GM18508 (cell line): ENCODE data around the gene GALNT9.
"Not testable (repeated sequence)": the region's sequence is repeated elsewhere in the genome, so short reads cannot be mapped to it uniquely, and the experiment has no call there.

ENCODE experiments used
- ATAC-seq: cut with Tn5 transposase; IDR thresholded peaks from one replicate; pipeline ENCODE4 v1.9.1; 2021; ENCODE audit warnings: moderate number of reproducible peaks; ENCODE audit not compliant: insufficient read depth, unreplicated experiment

Gene GALNT9

DNA sequence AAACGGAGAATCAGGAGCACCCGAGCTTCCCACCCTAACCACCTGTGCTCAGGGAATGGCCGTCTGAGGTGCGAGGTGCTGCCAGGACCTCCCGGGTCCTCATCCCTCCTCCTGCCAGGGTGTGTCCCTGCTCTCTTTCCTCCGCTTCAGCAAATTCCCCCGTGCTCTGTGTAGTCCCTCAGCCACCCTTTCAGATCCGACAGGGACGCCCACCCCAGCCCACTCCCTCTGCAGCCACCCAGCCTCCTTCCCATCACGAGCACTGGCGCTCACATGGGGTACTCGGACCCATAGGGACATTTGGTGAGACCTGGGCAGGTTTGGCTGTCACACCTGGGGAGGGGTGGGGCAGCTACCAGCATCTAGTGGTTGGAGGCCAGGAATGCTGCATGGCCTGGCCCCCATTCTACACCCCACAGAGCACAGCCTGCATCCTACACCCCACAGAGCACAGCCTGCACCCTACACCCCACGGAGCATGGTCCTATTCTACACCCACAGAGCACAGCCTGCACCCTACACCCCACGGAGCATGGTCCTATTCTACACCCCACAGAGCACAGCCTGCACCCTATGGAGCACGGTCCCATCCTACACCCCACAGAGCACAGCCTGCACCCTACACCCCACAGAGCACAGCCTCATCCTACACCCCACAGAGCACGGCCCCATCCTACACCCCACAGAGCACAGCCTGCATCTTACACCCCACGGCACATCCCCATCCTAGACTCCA is 12.7 kb downstream of the GALNT9 start:
- no peak for ATAC-seq

DNA sequence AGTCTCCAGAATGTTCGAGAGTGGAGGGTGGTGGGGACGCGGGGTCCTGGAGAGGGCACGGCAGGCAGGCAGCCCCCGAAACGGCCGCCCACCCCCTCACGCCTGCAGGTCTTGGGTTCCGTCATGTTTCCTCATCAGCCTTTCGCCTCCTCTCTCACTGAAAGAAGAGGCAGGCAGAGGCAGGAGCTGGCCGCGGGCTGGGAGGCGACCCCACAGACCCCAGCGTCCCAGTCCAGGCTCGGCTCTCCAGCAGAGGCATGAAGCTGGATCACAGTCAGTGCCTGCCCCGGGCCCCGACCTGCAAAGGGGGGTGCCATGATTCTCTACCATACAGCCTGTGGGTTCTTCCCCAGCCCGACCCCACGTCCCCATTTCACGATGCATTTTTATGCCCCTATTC is 13.4 kb downstream of the GALNT9 start:
- no peak for ATAC-seq

DNA sequence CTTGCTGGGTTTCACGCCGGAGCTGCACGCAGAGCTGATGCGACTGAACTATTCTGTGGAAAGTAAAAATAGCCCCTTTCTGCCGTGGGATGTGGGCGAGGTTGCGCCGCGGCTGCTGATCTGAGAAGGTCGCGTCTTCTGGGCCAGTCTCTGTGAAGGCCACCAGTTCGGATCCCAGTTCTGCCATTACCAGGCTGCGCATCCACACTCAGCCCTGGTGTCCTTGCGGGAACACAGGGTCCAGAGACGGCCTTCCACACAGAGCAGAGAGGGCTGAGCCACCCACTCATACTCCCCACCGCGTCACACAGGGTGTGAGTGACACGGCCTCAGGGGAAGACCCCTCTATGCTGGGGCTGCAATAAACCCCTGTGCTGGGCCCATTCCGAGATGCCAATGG is 13.9 kb downstream of the GALNT9 start:
- ATAC-seq: no peak

DNA sequence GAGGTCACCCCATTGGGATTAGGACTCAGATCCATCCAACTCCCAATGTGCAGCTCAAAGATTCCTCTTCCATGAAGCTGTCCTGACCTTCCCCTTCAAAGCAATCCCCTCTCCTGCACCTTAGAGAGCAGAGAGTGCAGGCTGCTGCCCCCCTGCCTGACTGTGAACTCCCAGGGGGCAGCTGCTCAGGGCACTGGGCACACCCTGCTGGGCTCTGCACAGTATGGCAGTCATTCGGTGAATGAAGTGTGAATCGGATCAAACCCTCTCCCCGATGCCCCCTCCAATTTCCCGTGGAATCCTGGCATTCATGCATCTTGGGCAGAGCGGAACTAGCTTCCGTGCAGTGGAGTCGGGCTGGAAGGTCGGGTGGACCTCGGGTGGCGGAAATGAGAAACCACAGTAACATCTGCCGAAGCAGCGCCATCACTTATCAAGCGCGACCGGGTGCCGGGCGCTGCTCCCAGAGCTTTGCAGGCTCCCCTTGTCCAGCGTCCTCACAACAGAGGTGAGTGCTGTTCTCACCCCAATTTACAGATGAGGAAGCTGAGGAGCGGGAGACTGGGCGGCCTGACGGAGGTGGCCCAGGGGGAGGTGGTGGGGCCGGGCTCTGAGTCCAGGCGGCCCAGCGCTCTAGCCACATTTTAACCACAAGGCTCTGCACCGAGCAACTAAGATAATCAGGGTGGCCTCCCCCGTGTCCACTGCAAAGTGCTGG is 14.7 kb downstream of the GALNT9 start:
- no peak for ATAC-seq

DNA sequence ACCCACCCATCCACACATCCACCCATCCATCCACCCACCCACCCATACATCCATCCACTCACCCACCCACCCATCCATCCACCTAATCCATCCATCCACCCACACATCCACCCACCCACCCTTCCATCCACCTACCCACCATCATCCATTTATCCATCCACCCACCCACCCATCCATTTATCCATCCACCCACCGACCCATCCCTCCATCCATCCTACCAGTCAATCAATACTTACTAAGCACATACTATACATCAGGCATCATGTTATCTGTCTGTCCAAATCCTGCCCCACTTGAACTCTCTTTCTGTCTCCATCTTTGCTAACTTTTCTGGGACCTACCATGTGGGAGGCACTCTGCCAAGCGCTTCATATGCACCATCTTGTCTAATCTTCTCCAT is 15.4 kb downstream of the GALNT9 start:
- ATAC-seq: no peak

DNA sequence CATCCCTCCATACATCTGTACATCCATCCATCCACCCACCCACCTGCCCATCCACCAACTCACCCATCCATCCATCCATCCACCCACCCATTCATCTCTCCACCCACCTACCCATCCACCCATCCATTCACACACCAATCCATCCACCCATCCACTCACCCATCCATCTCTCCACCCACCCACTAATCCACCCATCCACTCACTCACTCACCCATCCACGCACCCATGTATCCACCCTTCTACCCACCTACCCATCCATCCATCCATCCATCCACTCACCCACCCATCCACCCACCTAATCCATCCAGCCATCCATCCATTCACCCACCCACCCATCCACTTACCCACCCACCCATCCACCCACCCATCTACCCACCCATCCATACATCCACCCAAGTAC is 16.2 kb downstream of the GALNT9 start:
- ATAC-seq: no peak

DNA sequence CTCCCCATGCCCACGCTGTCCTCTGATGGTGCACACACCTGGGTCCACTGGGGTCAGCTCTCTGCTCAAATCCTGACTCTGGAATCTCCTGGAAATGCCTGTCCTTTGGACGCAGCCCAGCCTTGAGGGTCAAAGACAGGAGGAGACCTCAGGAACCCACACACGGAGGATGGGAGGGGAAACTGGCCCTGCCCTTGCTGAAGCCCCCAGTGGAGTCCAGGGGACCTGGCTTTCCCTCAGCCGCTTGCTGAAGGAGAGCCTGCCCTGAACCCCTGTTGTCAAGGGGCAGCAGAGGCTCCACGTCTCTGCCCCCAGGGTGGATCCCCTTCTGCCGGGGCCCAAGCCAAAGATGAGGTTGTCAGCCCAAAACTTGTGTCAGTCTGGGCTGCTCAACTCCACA is 16.9 kb downstream of the GALNT9 start:
- no peak for ATAC-seq

DNA sequence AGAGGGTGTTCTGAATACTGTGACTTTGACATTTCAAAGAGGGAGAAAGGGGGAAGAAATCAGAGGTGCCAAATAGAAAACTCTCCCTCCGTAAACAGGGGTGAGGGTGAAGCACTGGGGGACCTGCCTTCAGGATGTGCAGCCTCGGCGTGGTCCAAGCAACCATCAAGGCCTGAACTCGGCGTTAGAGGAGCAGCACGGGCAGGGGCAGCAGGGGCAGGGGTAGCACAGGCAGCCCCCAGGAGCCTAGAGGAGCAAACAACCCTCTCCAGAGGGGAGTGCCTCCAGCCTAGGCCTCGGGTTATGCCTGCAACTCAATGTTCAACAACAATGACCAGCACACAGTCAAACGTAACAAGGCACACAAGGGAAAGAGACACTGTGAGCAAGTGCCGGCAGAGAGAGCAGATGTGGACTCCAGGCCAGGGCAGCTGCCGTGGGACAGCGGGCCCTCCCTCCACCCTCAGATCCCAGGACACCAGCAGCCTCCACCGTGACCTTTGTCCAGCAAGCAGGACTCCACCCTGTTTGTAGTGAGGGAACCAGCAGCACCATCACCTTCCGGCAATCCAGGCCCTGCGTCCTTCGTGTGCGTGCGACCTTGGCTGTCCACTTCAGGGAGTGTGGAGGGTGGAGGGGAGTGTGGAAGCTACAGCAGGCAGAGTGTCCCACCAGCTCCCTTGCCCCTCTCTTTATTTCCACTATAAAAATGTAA is 18.0 kb downstream of the GALNT9 start:
- no peak for ATAC-seq

DNA sequence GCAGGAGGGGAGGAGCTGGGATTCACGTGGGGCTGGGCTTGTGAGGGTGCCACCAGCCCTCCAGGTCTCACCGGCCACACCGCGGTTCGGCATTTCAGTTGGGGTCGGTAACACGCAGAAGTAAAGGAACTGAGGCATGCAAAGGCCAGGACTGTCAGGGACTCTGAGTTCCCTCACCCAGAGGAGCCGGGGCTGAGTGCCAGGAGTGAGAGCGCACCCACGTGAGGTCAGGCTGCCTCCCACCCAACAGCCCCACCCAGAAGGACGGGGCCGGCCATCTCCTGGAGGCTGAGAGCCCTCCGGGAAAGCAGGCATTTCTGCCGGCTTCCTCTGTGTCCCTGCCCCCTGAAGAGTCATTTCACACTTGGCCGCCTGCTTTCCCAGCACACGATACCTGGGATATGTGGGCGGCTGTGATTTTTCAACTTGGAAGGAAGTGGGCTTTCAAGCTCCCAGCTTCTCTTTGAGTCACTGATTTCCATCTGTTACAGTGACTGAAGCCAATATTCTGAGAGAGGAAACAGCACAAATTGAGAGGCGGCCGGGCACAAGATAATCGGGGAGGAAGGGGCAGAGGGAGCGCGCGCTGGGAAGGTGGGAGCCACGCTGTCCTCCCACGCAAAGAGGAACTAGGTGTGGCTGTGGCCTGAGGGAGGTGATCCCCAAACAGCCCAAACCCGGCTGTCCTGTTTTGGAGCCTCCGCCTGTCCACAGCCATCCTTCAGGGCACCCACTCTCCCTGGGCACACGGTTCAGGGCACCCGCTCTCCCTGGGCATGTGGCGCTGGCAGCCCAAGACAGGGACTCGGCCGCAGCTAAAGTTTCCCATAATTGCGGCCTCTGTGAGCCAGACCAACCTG is 19.0 kb downstream of the GALNT9 start:
- no peak for ATAC-seq

DNA sequence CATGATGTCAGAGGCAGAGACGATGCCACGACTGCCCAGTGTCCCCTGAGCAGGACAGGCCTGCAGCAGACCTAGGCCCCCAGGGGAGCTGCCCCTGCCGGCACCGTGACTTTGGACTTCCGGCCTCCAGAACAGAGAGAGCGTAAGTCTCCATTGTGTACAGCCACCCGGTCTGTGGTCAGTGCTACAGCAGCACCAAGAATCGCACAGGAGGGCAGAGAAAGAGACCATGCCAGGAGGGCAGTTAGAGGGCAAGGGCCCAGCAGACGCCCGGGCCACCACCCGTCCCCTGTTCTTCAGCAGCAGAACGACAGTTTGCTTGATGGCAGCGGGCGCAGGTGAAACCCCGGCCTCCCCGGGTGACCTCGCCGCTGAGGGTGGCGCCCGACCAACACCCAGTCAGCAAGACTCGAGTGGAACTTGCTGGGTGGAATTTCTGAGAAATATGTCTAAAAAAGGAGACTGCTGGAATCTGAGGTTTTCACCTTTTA is 19.7 kb downstream of the GALNT9 start:
- no peak for ATAC-seq

DNA sequence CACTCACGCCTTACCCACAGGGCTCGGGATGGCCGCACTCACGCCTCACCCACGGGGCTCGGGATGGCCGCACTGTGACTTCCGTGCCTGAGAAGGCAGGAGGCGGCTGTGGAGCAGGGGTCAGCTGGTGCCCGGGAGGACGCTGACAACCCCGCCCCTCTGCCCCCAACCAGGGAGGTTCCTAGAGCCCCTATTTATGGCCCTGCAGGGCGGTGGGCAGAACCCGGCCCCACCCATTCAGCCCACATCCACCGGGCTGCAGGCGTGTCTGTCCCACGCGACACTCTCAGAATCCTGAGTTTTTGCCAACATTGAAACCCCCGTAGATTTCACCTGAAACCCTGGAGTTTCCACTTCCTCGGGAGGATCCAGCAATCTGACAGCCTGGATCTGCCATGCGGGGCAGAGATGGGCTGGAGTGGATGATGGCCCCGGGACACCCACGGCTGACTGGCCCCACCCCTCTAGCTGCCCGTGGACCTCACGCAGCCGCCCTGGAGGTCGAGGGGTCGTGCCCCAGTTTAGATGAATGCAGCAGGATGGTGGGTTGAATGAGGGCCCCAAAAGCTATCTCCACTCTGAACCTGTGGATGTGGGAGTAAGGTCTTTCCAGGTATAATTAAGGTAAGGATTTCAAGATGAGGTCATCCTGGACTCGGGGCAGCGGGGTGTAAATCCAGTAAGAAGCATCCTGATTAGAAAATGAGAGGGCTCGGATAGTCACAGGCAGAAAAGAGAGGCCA is 20.4 kb downstream of the GALNT9 start:
- no peak for ATAC-seq

DNA sequence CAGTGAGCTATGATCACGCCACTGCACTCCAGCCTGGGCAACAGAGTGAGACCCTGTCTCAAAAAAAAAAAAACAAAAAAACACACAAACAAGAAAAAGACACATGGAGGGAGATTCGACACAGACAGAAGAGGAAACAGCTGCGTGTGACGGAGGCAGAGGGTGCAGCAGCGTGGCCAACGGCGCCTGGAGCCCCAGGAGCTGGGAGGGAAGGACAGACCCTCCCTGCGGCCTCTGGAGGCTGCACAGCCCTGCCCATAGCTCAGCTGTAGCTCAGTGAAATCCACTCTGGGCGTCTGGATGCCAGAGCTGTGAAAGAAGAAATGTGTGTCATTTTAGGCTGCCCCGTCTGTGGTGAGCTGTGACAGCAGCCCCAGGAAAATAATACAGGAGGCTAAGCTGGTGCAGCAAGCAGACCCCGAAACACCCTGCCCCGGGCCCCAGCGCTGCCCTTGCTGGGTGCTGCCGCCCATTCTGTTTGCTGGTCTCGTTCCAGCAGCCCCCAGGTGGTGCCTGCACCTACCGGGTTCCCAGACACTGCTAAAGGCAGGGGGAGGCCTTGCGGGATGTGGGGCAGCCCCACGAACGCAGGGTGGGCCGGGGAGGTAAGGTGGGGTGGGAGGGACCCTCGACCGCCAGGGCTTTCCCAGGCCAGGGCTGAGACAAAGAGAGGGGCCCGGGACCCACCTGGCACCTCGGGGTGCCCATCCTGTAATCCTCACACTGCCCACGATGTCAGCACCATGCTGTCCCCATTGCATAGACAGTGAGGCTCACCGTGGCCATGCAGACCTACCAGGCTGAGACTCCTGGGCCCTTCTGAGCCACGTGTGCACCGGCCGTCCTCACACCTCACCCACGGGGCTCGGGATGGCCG is 21.2 kb downstream of the GALNT9 start:
- ATAC-seq: no peak

DNA sequence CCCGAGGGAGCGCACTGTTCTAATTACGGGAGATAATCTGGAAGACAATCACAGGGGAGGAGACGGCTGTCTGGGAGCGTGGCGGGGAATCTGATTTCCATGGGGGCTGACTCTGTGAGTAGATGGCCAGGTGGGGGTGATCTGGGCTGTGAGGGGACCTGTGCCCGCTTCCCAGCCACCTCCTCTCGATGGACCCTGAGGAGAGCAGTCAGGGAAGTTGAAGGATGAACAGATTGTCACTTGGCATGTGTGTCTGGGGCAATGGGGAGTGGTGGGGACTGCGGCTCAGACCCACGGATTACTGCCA is 22.6 kb downstream of the GALNT9 start:
- ATAC-seq: no peak

DNA sequence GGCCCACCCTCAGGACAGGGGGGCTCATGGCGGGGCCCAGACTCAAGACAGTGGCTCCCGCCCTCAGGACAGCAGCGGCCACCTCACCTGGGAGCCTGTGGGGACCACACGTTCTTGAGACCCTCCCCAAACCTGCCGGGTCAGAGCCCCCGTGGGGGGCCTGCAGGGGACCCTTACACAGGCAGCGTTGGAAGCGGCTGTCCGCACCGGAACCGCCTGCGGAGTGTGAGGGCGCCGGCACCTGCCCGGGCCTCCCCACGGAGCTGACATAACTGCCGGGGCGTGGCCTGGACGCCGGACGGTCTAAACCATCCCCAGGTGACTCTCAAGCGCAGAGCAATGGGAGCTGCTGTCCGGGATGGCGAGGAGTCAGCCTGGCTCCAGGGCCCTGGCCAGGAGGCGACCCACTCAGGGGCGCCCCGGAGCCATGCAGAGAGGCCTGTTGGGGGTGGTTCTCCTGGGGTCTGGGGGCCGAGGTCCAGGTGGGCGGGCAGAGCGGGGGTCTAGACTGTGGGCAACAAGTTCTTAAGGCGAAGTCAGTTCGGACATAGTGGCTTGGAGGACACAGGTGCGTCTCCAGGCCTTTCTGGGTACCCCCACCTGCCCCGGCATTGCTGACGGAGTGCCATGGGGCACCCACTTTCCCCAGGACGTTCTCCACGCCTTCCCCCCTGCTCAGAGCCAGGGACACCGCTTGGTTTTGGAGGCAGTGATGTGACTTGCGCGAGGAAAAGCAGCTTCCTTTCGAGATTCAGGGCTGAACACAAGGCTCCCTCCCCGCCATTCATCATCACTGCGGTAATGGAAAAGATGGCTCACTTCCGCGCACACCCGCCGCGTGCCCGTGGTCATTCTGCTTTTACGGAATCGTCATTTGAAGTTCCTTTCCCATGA is 23.2 kb downstream of the GALNT9 start:
- no peak for ATAC-seq

DNA sequence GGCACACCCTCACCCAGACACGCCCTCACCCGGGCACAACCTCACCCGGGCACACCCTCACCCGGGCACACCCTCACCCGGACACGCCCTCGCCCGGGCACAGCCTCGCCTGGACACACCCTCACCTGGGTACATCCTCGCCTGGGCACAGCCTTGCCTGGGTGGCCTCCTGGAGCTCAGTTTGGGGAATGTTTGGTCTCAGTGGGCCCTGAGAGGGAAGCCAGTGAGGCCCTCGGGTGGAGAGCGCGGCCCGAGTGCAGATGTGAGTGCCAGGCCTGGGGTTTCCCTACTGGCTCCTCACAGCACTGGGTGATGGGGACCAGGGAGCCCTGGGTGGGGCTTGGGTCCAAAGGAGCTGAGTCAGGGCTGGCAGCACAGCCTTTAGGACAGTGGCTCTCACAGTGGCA is 23.8 kb downstream of the GALNT9 start:
- no peak for ATAC-seq

DNA sequence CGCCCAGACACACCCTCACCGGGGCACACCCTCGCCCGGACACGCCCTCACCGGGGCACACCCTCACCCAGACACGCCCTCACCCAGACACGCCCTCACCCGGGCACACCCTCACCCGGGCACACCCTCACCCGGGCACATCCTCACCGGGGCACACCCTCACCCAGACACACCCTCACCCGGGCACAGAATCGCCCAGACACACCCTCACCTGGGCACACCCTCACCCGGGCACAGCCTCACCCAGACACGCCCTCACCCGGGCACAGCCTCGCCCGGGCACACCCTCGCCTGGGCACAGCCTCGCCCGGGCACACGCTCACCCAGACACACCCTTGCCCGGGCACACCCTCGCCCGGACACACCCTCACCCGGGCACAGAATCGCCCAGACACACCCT is 24.5 kb downstream of the GALNT9 start:
- ATAC-seq: not testable (repeated sequence)

DNA sequence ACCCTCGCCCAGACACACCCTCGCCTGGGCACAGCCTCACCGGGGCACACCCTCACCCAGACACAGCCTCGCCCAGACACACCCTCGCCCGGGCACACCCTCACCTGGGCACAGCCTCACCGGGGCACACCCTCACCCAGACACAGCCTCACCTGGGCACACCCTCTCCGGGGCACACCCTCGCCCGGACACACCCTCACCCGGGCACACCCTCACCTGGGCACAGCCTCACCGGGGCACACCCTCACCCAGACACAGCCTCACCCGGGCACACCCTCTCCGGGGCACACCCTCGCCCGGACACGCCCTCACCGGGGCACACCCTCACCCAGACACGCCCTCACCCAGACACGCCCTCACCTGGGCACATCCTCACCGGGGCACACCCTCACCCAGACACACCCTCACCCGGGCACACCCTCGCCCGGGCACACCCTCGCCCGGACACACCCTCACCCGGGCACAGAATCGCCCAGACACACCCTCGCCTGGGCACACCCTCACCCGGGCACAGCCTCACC is 25.5 kb downstream of the GALNT9 start:
- ATAC-seq: not testable (repeated sequence)
